ENCODE data around the gene CD68.

The CD68 gene

GRCh38 chr17:7555320-7555948 lies 24.0 kb upstream of the CD68 start:
- H3K4me3 ChIP-seq (replicated peaks; ENCODE audit: low read depth, low read length), result no peak overlapping the region
- TF ChIP-seq, protein P1, sequence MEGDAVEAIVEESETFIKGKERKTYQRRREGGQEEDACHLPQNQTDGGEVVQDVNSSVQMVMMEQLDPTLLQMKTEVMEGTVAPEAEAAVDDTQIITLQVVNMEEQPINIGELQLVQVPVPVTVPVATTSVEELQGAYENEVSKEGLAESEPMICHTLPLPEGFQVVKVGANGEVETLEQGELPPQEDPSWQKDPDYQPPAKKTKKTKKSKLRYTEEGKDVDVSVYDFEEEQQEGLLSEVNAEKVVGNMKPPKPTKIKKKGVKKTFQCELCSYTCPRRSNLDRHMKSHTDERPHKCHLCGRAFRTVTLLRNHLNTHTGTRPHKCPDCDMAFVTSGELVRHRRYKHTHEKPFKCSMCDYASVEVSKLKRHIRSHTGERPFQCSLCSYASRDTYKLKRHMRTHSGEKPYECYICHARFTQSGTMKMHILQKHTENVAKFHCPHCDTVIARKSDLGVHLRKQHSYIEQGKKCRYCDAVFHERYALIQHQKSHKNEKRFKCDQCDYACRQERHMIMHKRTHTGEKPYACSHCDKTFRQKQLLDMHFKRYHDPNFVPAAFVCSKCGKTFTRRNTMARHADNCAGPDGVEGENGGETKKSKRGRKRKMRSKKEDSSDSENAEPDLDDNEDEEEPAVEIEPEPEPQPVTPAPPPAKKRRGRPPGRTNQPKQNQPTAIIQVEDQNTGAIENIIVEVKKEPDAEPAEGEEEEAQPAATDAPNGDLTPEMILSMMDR (IDR thresholded peaks at IDR 0.05; ENCODE audit: low read depth, low read length, missing control alignments), result peak; percentile 34
- DNase-seq (ENCODE audit: extremely low read depth, low read depth), result no peak

GRCh38 chr17:7556627-7557026 lies 22.8 kb upstream of the CD68 start:
- no peak overlapping the region for H3K4me3 ChIP-seq (replicated peaks; ENCODE audit: low read depth, low read length)
- no peak for DNase-seq (ENCODE audit: extremely low read depth, low read depth)
- TF ChIP-seq, protein P1 (IDR thresholded peaks at IDR 0.05; ENCODE audit: low read depth, low read length, missing control alignments), result no peak

GRCh38 chr17:7557147-7557764 lies 22.2 kb upstream of the CD68 start:
- TF ChIP-seq, protein P1 (IDR thresholded peaks at IDR 0.05; ENCODE audit: low read depth, low read length, missing control alignments), result no peak
- no peak for DNase-seq (ENCODE audit: extremely low read depth, low read depth)
- no peak overlapping the region for H3K4me3 ChIP-seq (replicated peaks; ENCODE audit: low read depth, low read length)

- no peak for DNase-seq (ENCODE audit: extremely low read depth, low read depth)
- H3K4me3 ChIP-seq (replicated peaks; ENCODE audit: low read depth, low read length), result no peak overlapping the region
- TF ChIP-seq, protein P1 (IDR thresholded peaks at IDR 0.05; ENCODE audit: low read depth, low read length, missing control alignments), result no peak
Measured at GRCh38 chr17:7557775-7558543, 21.5 kb upstream of the CD68 start.

- DNase-seq (ENCODE audit: extremely low read depth, low read depth), result no peak
- TF ChIP-seq, protein P1 (IDR thresholded peaks at IDR 0.05; ENCODE audit: low read depth, low read length, missing control alignments), result no peak
- H3K4me3 ChIP-seq (replicated peaks; ENCODE audit: low read depth, low read length), result no peak within 1 kb of the TSS
Measured at GRCh38 chr17:7558544-7559319, 20.7 kb upstream of the CD68 start, which contains the start of gene TNFSF13. Gene TNFSF13, plus strand, starts transcription at chr17:7558750. Its CDS starts 290 bp downstream, at chr17:7559040.
